RKO (cell line): ENCODE results near the gene RAB11FIP3.

Experiments
- DNase-seq: peaks from one replicate; pipeline ENCODE4 v3.0.0-alpha.2; 2016; ENCODE audit warnings: low spot score

The RAB11FIP3 gene

DNA sequence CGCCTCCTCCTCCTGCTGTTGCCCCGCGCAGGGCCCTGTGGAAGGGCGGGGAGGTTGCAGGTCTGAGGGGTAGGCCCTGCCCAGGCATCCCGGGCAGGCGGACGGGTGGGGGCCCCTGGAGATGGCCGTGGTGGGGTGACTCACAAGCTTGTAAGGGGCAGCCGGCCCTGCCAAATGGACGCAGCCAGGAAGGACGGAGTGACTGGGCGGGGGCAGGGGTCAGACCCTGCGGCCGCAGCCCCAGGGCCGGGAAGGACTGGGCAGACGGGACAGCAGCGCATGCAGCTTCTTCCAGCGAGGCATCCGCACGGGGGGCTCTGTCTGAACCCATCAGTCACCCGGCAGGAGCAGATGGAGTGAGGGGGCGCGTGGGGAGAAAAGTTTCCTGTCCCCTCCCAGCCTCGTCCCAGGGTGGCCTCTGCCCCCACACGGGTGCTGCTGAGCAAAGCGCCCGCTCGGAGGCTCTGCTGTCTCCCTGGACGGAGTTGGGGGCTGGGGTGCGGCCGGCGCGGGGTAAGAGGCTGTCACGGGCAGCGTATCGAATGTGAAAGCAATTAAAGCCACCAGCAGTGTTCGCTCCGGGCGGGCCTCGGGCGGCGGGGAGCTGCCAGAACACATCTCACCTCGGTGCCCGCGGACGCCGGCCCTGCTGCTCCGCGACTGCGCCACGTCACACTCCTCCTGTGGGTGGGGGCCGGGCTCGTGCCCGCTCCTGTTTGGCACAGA lies 129.4 kb downstream of the RAB11FIP3 start:
- peak; percentile 21 for DNase-seq

- peak; percentile 25 for DNase-seq
Measured at GRCh38 chr16:555528-556473, 130.4 kb downstream of the RAB11FIP3 start.

GRCh38 chr16:556474-557173 lies 131.2 kb downstream of the RAB11FIP3 start:
- DNase-seq = no peak

DNA sequence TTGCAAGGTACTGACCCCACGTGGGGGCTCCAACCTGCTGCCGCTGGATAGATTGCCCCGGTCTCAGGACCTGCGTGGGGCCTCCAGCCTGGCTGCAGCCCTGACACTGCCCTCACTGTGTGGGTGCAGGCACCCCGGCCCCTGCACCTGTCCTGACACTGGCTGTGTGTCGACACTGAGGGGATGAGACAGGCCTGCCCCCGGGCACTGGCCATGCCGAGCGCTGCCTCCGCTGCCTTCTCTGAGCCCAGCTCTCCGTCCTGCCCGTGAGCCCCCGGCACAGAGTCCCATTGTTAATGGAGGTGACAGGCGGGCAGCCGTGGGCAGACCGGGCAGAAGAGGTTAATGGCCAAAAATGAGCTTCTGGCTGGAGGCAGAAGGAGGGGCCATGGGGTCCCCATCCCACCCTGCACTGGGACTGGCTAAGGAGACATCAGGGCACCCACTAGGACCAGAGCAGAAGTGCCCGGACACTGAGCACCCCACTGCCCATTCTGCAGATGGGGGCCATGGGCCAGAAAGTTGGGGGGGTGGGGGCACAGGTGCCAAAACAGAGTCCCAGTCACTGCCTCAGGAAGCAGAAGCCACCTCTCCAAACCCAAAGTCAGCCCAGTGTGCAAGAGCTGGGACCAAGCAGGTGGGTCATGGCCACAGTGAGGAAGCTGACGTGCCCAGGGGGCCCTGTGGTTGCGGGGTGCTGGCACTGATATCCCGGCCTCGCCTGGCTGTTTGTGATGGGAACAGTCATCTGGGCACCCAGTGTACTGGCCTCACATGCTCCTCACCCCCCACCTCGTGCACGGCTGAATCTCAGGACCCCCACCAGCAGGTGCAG lies 132.2 kb downstream of the RAB11FIP3 start:
- no peak for DNase-seq

- no peak for DNase-seq
Measured at GRCh38 chr16:558298-559020, 133.0 kb downstream of the RAB11FIP3 start.

- no peak for DNase-seq
Measured at GRCh38 chr16:559021-559380, 133.6 kb downstream of the RAB11FIP3 start.

DNA sequence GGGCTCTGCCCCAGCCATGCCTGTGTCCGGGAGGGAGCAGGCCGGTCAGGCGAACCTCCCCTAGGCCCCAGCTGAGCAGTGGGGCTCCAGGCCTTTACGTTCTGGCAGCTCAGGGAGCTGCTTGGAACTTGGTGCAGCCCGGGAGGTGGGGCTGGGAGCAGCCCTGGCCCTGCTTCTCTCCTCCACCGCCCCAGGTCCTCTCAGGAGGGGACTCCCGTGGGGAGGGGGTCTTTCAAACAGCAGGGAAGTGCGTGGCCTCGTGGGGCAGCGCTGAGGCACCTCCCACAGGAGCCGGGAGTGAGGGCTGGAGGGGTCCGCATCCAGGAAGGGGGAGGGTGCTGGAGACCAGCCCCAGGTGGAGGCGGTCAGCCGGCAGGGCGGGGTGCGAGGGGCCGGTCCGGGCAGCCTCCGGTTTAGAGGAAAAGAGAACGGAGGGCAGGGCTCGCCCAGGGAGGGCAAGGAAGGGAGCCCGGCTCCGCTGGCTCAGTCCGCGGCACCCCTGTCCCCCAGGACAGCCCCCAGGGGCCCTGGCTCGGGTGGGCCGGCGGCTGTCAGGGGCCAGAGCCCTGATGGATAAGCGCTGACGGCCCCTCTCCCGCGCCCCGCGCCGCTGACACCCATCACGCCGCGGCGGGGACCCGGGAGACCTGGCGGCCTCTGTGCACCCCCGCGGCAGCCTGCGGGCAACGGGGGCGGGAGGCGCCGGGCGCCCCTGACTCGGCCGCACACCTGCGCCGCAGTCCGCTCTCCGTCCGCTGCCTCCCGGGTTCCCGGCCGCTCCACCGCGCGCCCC lies 134.2 kb downstream of the RAB11FIP3 start:
- no peak for DNase-seq

DNA sequence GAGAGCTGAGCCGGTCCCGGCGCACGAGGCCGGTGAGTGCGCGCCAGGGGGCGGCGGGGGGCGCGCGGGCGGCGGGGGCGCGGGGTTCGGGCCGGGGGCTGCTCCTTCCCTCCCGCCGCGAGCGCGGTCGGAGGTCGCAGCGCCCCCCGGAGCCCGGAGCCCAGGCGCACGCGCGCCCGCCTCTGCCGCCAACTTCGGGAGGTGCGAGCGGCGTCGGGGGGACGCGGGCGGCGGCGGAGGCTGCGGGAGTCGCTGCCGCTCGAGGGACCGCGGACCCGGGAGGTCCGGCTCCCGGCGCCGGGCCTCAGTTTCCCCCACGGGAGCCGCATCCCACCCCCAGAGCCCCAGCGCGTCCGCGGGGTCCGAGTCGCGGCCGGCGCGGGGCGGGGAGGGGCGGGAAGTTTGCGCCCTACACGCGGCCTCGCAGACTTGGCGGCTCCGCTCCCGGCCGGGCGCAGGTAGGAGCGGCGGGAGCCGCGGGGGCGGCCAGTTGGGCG lies 134.8 kb downstream of the RAB11FIP3 start, which contains the start of gene PRR35:
PRR35 (plus strand) TSS at position 191 of the 497 bp plus-strand sequence. CDS start 2,901 bp downstream, outside the sequence.
- DNase-seq = no peak

- no peak for DNase-seq
Measured at GRCh38 chr16:560701-561412, 135.4 kb downstream of the RAB11FIP3 start.

GRCh38 chr16:561413-561794 lies 136.0 kb downstream of the RAB11FIP3 start:
- DNase-seq = no peak

GRCh38 chr16:561957-562938 lies 136.8 kb downstream of the RAB11FIP3 start:
- DNase-seq = no peak

- no peak for DNase-seq
Measured at GRCh38 chr16:563072-563644, 137.7 kb downstream of the RAB11FIP3 start.

- DNase-seq = no peak
Measured at GRCh38 chr16:564690-565418, 139.4 kb downstream of the RAB11FIP3 start.

- no peak for DNase-seq
Measured at GRCh38 chr16:565419-566330, 140.2 kb downstream of the RAB11FIP3 start.

DNA sequence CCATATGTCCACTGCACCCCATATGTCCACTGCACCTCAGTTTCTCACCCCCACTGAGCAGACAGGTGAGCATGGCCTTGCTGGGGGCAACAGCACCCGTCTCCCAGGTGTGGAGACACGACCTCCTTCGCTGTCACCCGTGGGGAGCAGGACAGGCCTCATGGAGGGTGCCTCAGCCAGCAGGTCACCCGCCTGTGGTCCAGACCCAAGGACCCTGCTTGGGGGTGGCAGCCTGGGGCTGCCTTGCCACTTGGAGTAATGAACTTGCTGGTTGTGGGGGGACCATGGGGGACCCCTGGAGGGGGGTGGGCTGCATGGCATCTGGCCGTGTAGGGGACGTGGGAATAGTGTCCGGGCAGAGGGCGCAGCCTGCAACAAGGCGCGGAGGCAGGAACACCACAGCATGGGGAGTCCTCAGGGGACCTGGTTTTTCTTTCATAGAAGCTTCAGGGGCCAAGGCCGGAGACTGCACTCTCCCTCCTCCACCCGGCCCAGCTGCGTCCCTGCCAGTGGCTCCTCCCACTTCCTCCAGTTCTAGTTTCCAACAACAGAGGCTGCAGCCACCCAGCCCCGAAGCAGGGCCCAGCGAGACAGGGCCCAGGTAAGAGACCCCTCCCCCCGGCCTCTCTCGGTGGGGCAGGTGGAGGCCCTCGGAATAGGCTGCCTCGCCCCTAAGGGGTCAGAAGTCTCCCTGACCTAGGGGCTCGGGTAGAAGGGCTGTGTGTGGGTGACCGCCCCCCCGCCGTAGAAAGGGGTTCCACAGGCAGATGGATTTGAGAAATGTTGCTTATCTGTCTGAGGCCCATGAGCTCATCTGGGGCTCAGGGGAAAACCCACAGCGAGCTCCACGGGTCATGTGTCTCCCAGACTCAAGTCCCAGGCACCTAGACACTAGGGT lies 141.3 kb downstream of the RAB11FIP3 start, which contains the start of gene NHLRC4:
NHLRC4 (plus strand) TSS at position 531 of the 898 bp plus-strand sequence. CDS start 1,043 bp downstream, outside the sequence.
- no peak for DNase-seq
